Measurements from ENCODE around the gene FBLN2.

FBLN2 gene

DNA sequence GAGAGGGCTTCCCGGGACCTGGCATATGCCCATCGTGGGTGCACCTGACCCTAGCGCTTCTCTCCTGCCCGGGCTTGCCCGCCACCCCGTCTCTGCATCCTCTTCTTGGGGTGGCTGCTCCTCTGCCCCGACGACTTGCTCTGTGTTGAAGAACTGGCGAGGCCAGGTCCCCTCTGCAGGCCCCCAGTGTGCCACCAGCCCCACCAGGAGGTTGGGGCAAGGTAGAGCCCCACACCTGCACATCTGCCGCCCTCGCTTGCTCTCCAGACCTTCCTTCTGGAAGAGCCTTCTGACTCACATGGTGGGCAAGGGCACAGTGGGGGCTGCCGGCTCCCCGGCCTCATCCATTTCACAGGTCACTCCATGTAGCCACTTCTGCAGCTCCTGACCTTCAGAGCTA is 84.3 kb downstream of the FBLN2 start:
- TF ChIP-seq, protein P1, sequence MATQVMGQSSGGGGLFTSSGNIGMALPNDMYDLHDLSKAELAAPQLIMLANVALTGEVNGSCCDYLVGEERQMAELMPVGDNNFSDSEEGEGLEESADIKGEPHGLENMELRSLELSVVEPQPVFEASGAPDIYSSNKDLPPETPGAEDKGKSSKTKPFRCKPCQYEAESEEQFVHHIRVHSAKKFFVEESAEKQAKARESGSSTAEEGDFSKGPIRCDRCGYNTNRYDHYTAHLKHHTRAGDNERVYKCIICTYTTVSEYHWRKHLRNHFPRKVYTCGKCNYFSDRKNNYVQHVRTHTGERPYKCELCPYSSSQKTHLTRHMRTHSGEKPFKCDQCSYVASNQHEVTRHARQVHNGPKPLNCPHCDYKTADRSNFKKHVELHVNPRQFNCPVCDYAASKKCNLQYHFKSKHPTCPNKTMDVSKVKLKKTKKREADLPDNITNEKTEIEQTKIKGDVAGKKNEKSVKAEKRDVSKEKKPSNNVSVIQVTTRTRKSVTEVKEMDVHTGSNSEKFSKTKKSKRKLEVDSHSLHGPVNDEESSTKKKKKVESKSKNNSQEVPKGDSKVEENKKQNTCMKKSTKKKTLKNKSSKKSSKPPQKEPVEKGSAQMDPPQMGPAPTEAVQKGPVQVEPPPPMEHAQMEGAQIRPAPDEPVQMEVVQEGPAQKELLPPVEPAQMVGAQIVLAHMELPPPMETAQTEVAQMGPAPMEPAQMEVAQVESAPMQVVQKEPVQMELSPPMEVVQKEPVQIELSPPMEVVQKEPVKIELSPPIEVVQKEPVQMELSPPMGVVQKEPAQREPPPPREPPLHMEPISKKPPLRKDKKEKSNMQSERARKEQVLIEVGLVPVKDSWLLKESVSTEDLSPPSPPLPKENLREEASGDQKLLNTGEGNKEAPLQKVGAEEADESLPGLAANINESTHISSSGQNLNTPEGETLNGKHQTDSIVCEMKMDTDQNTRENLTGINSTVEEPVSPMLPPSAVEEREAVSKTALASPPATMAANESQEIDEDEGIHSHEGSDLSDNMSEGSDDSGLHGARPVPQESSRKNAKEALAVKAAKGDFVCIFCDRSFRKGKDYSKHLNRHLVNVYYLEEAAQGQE (IDR thresholded peaks at IDR 0.05; ENCODE audit: low read depth) = no peak
- TF ChIP-seq YY1 (IDR thresholded peaks at IDR 0.05; ENCODE audit: low read depth) (no peak), RAD21 (IDR thresholded peaks at IDR 0.05; ENCODE audit: low read depth) (no peak), EGR1 (IDR thresholded peaks at IDR 0.05) (no peak)

DNA sequence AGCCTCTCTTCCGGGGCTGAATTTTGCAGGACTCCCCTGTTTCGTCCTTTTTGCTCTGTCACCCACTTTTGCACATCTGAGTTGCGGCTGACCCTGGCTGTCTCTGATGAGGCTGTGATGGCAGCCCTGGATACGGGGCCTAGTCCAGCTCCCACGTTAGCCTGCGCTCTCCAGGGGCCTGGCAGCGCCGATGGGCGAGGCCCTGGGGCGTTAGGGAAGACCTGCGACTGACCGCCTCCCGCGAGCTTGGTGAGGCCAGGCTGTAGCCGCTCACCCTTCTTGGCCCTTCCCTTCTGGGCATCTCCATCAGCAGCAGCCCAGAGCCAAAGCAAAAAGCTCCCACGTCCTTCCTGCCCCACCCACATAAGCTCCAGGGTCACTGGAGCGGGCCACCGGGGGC is 85.2 kb downstream of the FBLN2 start:
- TF ChIP-seq EP300 (IDR thresholded peaks at IDR 0.05; ENCODE audit: borderline replicate concordance) = no peak
- TF ChIP-seq NFIC (IDR thresholded peaks at IDR 0.05) = no peak
- no peak for TF ChIP-seq TAF1 (IDR thresholded peaks at IDR 0.05; ENCODE audit: low read depth)
- no peak for TF ChIP-seq TCF12 (IDR thresholded peaks at IDR 0.05; ENCODE audit: low read depth)
- no peak for TF ChIP-seq TEAD4 (IDR thresholded peaks at IDR 0.05)
- TF ChIP-seq FOXM1 (IDR thresholded peaks at IDR 0.05; ENCODE audit: borderline replicate concordance, low read depth) = no peak
- no peak for TF ChIP-seq CEBPB (IDR thresholded peaks at IDR 0.05)

- TF ChIP-seq TCF12 (IDR thresholded peaks at IDR 0.05; ENCODE audit: low read depth) = no peak
- TF ChIP-seq CREB1 (IDR thresholded peaks at IDR 0.05; ENCODE audit: low read depth) = no peak
- no peak for TF ChIP-seq CEBPB (IDR thresholded peaks at IDR 0.05)
- no peak for TF ChIP-seq EGR1 (IDR thresholded peaks at IDR 0.05)
- no peak for TF ChIP-seq YY1 (IDR thresholded peaks at IDR 0.05; ENCODE audit: low read depth)
- TF ChIP-seq, protein P2, sequence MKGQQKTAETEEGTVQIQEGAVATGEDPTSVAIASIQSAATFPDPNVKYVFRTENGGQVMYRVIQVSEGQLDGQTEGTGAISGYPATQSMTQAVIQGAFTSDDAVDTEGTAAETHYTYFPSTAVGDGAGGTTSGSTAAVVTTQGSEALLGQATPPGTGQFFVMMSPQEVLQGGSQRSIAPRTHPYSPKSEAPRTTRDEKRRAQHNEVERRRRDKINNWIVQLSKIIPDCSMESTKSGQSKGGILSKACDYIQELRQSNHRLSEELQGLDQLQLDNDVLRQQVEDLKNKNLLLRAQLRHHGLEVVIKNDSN (IDR thresholded peaks at IDR 0.05) = no peak
- no peak for TF ChIP-seq TAF1 (IDR thresholded peaks at IDR 0.05; ENCODE audit: low read depth)
- no peak for TF ChIP-seq EP300 (IDR thresholded peaks at IDR 0.05; ENCODE audit: borderline replicate concordance)
- TF ChIP-seq TEAD4 (IDR thresholded peaks at IDR 0.05) = no peak
Observed at GRCh38 chr3:13634615-13635014, 85.7 kb downstream of the FBLN2 start.

DNA sequence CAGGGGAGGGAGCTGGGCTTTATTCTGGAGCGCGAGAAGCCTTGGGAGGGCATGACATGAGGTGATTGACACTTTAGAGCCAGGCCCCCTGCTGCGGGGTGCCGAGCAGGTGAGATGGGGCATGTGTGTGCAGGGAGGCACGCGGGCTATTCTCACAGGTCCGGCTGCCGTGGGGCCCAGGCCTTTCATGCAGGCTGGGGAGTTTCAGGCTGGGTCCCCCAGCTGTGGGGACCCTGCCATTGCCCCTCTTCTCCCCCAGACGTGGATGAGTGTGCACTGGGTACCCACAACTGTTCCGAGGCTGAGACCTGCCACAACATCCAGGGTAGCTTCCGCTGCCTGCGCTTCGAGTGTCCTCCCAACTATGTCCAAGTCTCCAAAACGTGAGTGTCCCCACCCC is 87.3 kb downstream of the FBLN2 start:
- TF ChIP-seq TEAD4 (IDR thresholded peaks at IDR 0.05) (no peak), ZBTB7A (IDR thresholded peaks at IDR 0.05; ENCODE audit: low read depth) (no peak), EP300 (IDR thresholded peaks at IDR 0.05; ENCODE audit: borderline replicate concordance) (no peak), EGR1 (IDR thresholded peaks at IDR 0.05) (no peak), FOXM1 (IDR thresholded peaks at IDR 0.05; ENCODE audit: borderline replicate concordance, low read depth) (no peak), NFIC (IDR thresholded peaks at IDR 0.05) (no peak), RAD21 (IDR thresholded peaks at IDR 0.05; ENCODE audit: low read depth) (no peak), CREB1 (IDR thresholded peaks at IDR 0.05; ENCODE audit: low read depth) (no peak), TAF1 (IDR thresholded peaks at IDR 0.05; ENCODE audit: low read depth) (no peak), YY1 (IDR thresholded peaks at IDR 0.05; ENCODE audit: low read depth) (no peak), CEBPB (IDR thresholded peaks at IDR 0.05) (no peak), TCF12 (IDR thresholded peaks at IDR 0.05; ENCODE audit: low read depth) (no peak)
- TF ChIP-seq, protein P1 (IDR thresholded peaks at IDR 0.05; ENCODE audit: low read depth) = no peak
- TF ChIP-seq, protein P2 (IDR thresholded peaks at IDR 0.05) = no peak

DNA sequence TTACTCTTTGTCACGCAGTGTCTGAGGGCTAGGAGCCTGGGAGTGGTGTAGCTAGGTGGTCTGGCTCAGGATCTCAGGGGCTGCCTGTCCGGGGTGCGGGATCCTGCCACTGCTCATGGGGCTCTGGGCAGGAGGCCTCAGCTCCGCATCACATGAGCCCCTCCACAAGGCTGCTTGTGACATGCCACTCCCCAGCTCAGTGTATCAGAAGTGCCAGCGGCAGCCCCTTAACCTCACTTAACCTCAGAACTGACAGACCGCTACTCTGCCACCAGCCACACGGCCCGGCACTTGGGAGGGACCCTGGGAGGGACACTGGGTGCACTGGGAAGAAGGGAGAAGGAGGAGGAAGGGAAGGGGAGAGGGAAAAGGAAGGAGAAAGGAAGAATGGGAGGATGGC is 87.9 kb downstream of the FBLN2 start:
- TF ChIP-seq, protein P1 (IDR thresholded peaks at IDR 0.05; ENCODE audit: low read depth) = no peak
- TF ChIP-seq CEBPB (IDR thresholded peaks at IDR 0.05) (no peak), RAD21 (IDR thresholded peaks at IDR 0.05; ENCODE audit: low read depth) (no peak), TAF1 (IDR thresholded peaks at IDR 0.05; ENCODE audit: low read depth) (no peak), CREB1 (IDR thresholded peaks at IDR 0.05; ENCODE audit: low read depth) (no peak), NFIC (IDR thresholded peaks at IDR 0.05) (no peak), FOXM1 (IDR thresholded peaks at IDR 0.05; ENCODE audit: borderline replicate concordance, low read depth) (no peak), EP300 (IDR thresholded peaks at IDR 0.05; ENCODE audit: borderline replicate concordance) (no peak), EGR1 (IDR thresholded peaks at IDR 0.05) (no peak)
- TF ChIP-seq, protein P3, sequence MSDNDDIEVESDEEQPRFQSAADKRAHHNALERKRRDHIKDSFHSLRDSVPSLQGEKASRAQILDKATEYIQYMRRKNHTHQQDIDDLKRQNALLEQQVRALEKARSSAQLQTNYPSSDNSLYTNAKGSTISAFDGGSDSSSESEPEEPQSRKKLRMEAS (IDR thresholded peaks at IDR 0.05) = no peak
